Measurements from ENCODE around the gene SEZ6L2. TPM values are rescaled to one million over a fixed set of nuclear protein-coding genes. Genes with fewer than 3 reads are reported as not detected.
"Not testable (repeated sequence)": the region's sequence is repeated elsewhere in the genome, so short reads cannot be mapped to it uniquely, and the experiment has no call there.

Gene SEZ6L2
- total RNA-seq, 2 donors from 2014 or later = 0.31 to 0.44 TPM

- H3K4me1 Mint-ChIP-seq (ENCODE audit: low read depth) = peaks cover 4% of the 10 kb centered on the region
- peaks cover 17% of the 10 kb centered on the region for H3K27me3 Mint-ChIP-seq (ENCODE audit: low read depth)
- H3K27ac Mint-ChIP-seq = no peak overlapping the region
- no peak overlapping the region for H3K4me3 Mint-ChIP-seq
- no peaks in the 10 kb centered on the region for H3K9me3 Mint-ChIP-seq
- H3K36me3 Mint-ChIP-seq (ENCODE audit: insufficient read depth in 2 of 2) = no peaks in the 10 kb centered on the region
- no peak for DNase-seq
- ATAC-seq (replicated peaks in 1 of 2) = no peak
Observed at GRCh38 chr16:29893553-29893952, 5.8 kb downstream of the SEZ6L2 start.

DNA sequence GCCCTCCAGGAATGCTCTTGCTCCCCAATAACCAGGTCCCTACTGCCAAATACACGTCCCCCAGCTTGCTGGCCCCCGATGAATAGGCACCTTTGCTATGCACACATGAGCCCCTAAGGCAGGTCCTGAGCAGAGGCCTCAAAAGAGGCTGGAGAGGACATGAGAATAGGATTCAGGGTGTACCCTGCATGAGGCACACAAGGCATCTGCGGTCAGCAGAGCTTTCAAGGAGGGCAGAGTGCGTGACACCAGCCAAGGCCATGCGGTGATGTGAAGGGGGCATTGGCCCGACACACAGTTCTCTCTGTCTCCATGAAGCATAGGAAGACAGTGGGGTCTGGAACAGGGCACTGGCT, 6.9 kb downstream of the SEZ6L2 start:
- H3K4me3 Mint-ChIP-seq = no peak overlapping the region
- no peaks in the 10 kb centered on the region for H3K9me3 Mint-ChIP-seq
- DNase-seq = no peak
- no peaks in the 10 kb centered on the region for H3K4me1 Mint-ChIP-seq (ENCODE audit: low read depth)
- no peaks in the 10 kb centered on the region for H3K36me3 Mint-ChIP-seq (ENCODE audit: insufficient read depth in 2 of 2)
- peaks cover 6% of the 10 kb centered on the region for H3K27me3 Mint-ChIP-seq (ENCODE audit: low read depth)
- no peak overlapping the region for H3K27ac Mint-ChIP-seq
- ATAC-seq (replicated peaks in 1 of 2) = no peak

GRCh38 chr16:29891525-29892457, 7.6 kb downstream of the SEZ6L2 start:
- no peak for ATAC-seq (replicated peaks in 1 of 2)
- H3K4me3 Mint-ChIP-seq = no peak overlapping the region
- H3K27me3 Mint-ChIP-seq (ENCODE audit: low read depth) = no peaks in the 10 kb centered on the region
- H3K4me1 Mint-ChIP-seq (ENCODE audit: low read depth) = no peaks in the 10 kb centered on the region
- H3K27ac Mint-ChIP-seq = no peak overlapping the region
- no peaks in the 10 kb centered on the region for H3K36me3 Mint-ChIP-seq (ENCODE audit: insufficient read depth in 2 of 2)
- no peaks in the 10 kb centered on the region for H3K9me3 Mint-ChIP-seq
- no peak for DNase-seq

DNA sequence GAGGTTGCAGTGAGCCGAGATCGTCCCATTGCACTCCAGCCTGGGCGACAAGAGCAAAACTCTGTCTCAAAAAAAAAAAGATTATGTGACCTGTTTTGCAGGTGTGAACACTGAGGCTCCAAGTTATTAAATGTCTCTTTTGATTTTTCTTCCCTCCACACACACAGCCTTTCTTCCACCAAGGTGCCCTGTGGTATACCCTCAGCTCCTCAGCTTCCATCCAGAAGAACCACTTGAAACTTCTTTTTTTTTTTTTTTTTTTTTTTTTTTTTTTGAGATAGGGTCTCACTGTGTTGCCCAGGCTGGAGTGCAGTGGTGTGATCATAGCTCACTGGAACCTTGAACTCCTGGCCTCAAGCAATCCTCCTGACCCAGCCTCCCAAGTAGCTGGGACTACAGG, 10.0 kb downstream of the SEZ6L2 start:
- H3K4me1 Mint-ChIP-seq (ENCODE audit: low read depth); H3K9me3 Mint-ChIP-seq; H3K4me3 Mint-ChIP-seq; H3K27me3 Mint-ChIP-seq (ENCODE audit: low read depth); DNase-seq; ATAC-seq (replicated peaks in 1 of 2); H3K27ac Mint-ChIP-seq; H3K36me3 Mint-ChIP-seq (ENCODE audit: insufficient read depth in 2 of 2): not testable (repeated sequence)

DNA sequence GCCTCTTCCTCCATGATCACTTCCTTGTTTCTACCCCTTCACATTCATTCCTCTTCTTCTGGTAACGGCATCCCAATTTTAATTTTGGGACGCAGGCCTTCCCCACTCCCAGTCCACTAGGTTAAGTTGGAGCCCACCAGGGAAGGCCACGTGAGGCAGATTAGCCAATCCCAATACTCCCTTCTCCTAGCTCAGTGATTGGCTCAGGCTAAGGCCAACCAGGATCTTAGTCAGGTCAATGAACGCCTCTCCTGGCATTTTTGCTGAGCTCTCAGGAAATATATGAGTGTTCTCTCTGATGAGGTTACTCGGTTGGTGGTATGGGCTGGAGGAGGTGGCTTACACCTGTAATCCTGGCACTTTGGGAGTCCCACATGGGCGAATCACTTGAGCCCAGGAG, 15.4 kb downstream of the SEZ6L2 start:
- Mint-ChIP-seq H3K4me3 (no peak overlapping the region), H3K27ac (no peak overlapping the region), H3K9me3 (no peaks in the 10 kb centered on the region), H3K36me3 (ENCODE audit: insufficient read depth in 2 of 2) (no peaks in the 10 kb centered on the region), H3K4me1 (ENCODE audit: low read depth) (no peaks in the 10 kb centered on the region), H3K27me3 (ENCODE audit: low read depth) (peaks cover 12% of the 10 kb centered on the region)
- DNase-seq (no peak), ATAC-seq (replicated peaks in 1 of 2) (no peak)

GRCh38 chr16:29881050-29881449, 18.3 kb downstream of the SEZ6L2 start:
- Mint-ChIP-seq H3K4me3 (no peak overlapping the region), H3K9me3 (no peaks in the 10 kb centered on the region), H3K36me3 (ENCODE audit: insufficient read depth in 2 of 2) (no peaks in the 10 kb centered on the region), H3K4me1 (ENCODE audit: low read depth) (peaks cover 19% of the 10 kb centered on the region), H3K27ac (no peak overlapping the region), H3K27me3 (ENCODE audit: low read depth) (peaks cover 30% of the 10 kb centered on the region)
- no peak for ATAC-seq (replicated peaks in 1 of 2)
- DNase-seq = no peak

GRCh38 chr16:29878172-29878571, 21.2 kb downstream of the SEZ6L2 start:
- Mint-ChIP-seq H3K27ac (no peak overlapping the region), H3K9me3 (no peaks in the 10 kb centered on the region), H3K4me3 (no peak overlapping the region), H3K27me3 (ENCODE audit: low read depth) (peaks cover 30% of the 10 kb centered on the region), H3K4me1 (ENCODE audit: low read depth) (peaks cover 20% of the 10 kb centered on the region), H3K36me3 (ENCODE audit: insufficient read depth in 2 of 2) (no peaks in the 10 kb centered on the region)
- ATAC-seq (replicated peaks in 1 of 2) = no peak
- no peak for DNase-seq

GRCh38 chr16:29877266-29877961, 21.9 kb downstream of the SEZ6L2 start:
- DNase-seq (peak; percentile 73 to 84), ATAC-seq (replicated peaks in 1 of 2) (peak; percentile 90 to 91)
- H3K27me3 Mint-ChIP-seq (ENCODE audit: low read depth) = peaks cover 30% of the 10 kb centered on the region
- peaks cover 20% of the 10 kb centered on the region for H3K4me1 Mint-ChIP-seq (ENCODE audit: low read depth)
- peak overlapping the region; percentile 26 to 85 for H3K4me3 Mint-ChIP-seq
- H3K27ac Mint-ChIP-seq = no peak overlapping the region
- no peaks in the 10 kb centered on the region for H3K36me3 Mint-ChIP-seq (ENCODE audit: insufficient read depth in 2 of 2)
- H3K9me3 Mint-ChIP-seq = no peaks in the 10 kb centered on the region

DNA sequence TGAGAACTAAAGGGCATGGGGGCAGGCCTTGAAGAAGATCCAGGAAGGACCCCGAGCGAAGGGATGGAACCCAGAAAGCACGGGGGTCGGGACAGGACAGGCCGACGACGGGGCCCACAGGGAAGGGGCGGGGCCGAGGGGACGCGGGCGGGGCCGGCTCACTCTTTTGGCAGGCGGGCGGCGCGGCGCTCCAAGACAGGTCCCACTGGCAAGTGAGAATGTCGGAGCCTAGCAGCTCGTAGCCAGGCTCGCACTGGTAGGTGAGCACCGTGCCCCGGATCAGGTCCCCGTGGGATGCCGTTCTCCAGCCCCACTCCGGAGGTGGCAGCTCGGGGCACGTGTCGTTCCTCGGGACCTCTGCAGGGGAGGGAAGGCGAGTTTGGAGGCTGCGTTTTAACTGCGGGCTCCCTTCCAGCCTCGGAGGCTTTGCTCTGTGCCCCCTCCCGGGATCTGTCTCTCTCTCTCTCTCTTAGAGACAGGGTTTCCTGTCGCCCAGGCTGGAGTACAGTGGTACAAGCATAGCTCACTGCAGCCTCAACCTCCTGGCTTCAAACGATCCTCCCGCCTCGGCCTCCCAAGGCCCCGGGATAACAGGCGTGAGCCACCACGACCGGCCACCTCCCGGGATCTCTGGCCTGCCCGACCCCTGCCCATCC, 22.6 kb downstream of the SEZ6L2 start:
- H3K4me3 Mint-ChIP-seq = peak overlapping the region; percentile 26 to 85
- no peaks in the 10 kb centered on the region for H3K9me3 Mint-ChIP-seq
- no peak overlapping the region for H3K27ac Mint-ChIP-seq
- peak; percentile 47 to 51 for DNase-seq
- no peaks in the 10 kb centered on the region for H3K36me3 Mint-ChIP-seq (ENCODE audit: insufficient read depth in 2 of 2)
- H3K4me1 Mint-ChIP-seq (ENCODE audit: low read depth) = peaks cover 20% of the 10 kb centered on the region
- ATAC-seq (replicated peaks in 1 of 2) = peak; percentile 36 to 46
- peaks cover 30% of the 10 kb centered on the region for H3K27me3 Mint-ChIP-seq (ENCODE audit: low read depth)

DNA sequence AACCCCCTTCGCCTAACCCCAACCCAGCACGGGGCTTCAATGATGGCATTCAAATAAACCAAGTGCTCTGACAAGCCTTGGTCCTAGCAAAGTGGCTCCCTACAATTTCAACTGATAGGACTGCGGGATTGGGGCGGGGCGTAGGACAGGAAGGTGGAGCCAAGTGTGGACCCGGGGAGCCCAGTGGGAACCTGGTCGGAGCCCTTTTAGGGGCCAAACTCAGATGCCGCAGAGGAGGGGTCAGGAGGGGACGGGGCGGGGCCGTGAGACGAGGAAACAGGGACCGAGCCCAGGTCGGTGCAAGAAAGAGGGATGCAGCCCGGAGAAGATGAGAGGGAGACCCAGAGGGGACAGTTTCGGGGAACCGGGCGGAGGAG, 23.1 kb downstream of the SEZ6L2 start:
- no peak for ATAC-seq (replicated peaks in 1 of 2)
- Mint-ChIP-seq H3K27me3 (ENCODE audit: low read depth) (peaks cover 30% of the 10 kb centered on the region), H3K9me3 (no peaks in the 10 kb centered on the region), H3K27ac (no peak overlapping the region), H3K36me3 (ENCODE audit: insufficient read depth in 2 of 2) (no peaks in the 10 kb centered on the region), H3K4me1 (ENCODE audit: low read depth) (peaks cover 20% of the 10 kb centered on the region), H3K4me3 (peak overlapping the region; percentile 26 to 85)
- DNase-seq = no peak

DNA sequence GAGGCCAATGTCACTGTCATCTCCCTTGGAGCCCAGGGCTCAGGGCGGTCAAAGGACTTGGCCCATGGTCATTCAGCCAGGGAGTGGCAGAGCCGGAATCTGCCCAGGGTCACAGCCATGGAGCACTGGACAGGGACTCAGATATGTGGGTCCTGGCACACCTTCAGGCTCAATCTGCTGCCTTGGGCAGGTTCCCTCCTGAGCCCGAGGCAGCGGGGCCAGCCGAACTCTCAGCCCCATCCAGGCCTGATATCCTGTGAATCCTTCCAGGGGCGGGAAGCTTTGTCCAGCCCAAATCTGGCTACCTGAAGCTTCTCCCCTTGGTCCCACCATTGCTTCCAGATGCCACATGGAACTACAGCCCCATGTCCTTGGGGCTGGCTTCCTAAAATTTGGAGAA, 24.1 kb downstream of the SEZ6L2 start:
- H3K4me1 Mint-ChIP-seq (ENCODE audit: low read depth) = peaks cover 20% of the 10 kb centered on the region
- no peak for DNase-seq
- peaks cover 30% of the 10 kb centered on the region for H3K27me3 Mint-ChIP-seq (ENCODE audit: low read depth)
- H3K27ac Mint-ChIP-seq = no peak overlapping the region
- H3K4me3 Mint-ChIP-seq = no peak overlapping the region
- no peaks in the 10 kb centered on the region for H3K9me3 Mint-ChIP-seq
- no peak for ATAC-seq (replicated peaks in 1 of 2)
- H3K36me3 Mint-ChIP-seq (ENCODE audit: insufficient read depth in 2 of 2) = no peaks in the 10 kb centered on the region

- Mint-ChIP-seq H3K27ac (no peak overlapping the region), H3K36me3 (ENCODE audit: insufficient read depth in 2 of 2) (no peaks in the 10 kb centered on the region), H3K27me3 (ENCODE audit: low read depth) (peaks cover 23% of the 10 kb centered on the region), H3K4me1 (ENCODE audit: low read depth) (peaks cover 20% of the 10 kb centered on the region), H3K9me3 (no peaks in the 10 kb centered on the region), H3K4me3 (no peak overlapping the region)
- DNase-seq = no peak
- ATAC-seq (replicated peaks in 1 of 2) = no peak
Observed at GRCh38 chr16:29873319-29873718, 26.0 kb downstream of the SEZ6L2 start.

- Mint-ChIP-seq H3K4me1 (ENCODE audit: low read depth) (peaks cover 9% of the 10 kb centered on the region), H3K9me3 (no peaks in the 10 kb centered on the region), H3K27ac (no peak overlapping the region), H3K4me3 (no peak overlapping the region), H3K27me3 (ENCODE audit: low read depth) (peaks cover 11% of the 10 kb centered on the region), H3K36me3 (ENCODE audit: insufficient read depth in 2 of 2) (no peaks in the 10 kb centered on the region)
- no peak for DNase-seq
- no peak for ATAC-seq (replicated peaks in 1 of 2)
Observed at GRCh38 chr16:29871822-29872546, 27.4 kb downstream of the SEZ6L2 start.

Measured in activated T-cell treated with anti-CD3 and anti-CD28 coated beads, Interleukin-2, amount 50 U/mL, for 72 hours (primary cell).